H9 (cell line): ENCODE measurements around the gene KCNMA1. TPM values are rescaled to one million over a fixed set of nuclear protein-coding genes. Genes with fewer than 3 reads are reported as not detected.

Source experiments
- DNase-seq: peaks from one replicate; pipeline ENCODE4 v3.0.0-alpha.2; 2017
- H2AFZ ChIP-seq: one replicate; pipeline ENCODE4 v1.6.1; 2013; ENCODE audit warnings: mild to moderate bottlenecking, low read length, control low read depth, moderate library complexity
- H2AK5ac ChIP-seq: 2 replicates; pipeline ENCODE4 v1.6.1; 2013; ENCODE audit warnings: low read length, control low read depth, mixed read lengths; ENCODE audit not compliant: insufficient read length
- H2BK120ac ChIP-seq: one replicate; pipeline ENCODE4 v1.6.1; 2013; ENCODE audit warnings: low read depth, mild to moderate bottlenecking, low read length, control low read depth, inconsistent platforms; ENCODE audit not compliant: poor library complexity, severe bottlenecking
- H2BK12ac ChIP-seq: 2 replicates; pipeline ENCODE4 v1.6.1; 2013; ENCODE audit warnings: low read length, control low read depth, mixed read lengths, low read depth; ENCODE audit not compliant: insufficient read length
- H2BK15ac ChIP-seq: 2 replicates; pipeline ENCODE4 v1.6.1; 2013; ENCODE audit warnings: low read depth, low read length, control low read depth
- H2BK20ac ChIP-seq: one replicate; pipeline ENCODE4 v1.6.1; 2013; ENCODE audit warnings: low read depth, mild to moderate bottlenecking, low read length, control low read depth, inconsistent platforms; ENCODE audit not compliant: poor library complexity, severe bottlenecking
- H2BK5ac ChIP-seq: 2 replicates; pipeline ENCODE4 v1.6.1; 2013; ENCODE audit warnings: low read length, control low read depth, mixed read lengths; ENCODE audit not compliant: insufficient read length
- H3K14ac ChIP-seq: 2 replicates; pipeline ENCODE4 v1.6.1; 2013; ENCODE audit warnings: low read length, control low read depth; ENCODE audit not compliant: insufficient read depth
- H3K18ac ChIP-seq: 2 replicates; pipeline ENCODE4 v1.6.1; 2013; ENCODE audit warnings: low read depth, mild to moderate bottlenecking, mixed read lengths, low read length, control low read depth; ENCODE audit not compliant: insufficient read length
- H3K23ac ChIP-seq: 2 replicates; pipeline ENCODE4 v1.6.1; 2013; ENCODE audit warnings: low read length, control low read depth, mixed read lengths, low read depth; ENCODE audit not compliant: insufficient read length
- H3K23me2 ChIP-seq: 2 replicates; pipeline ENCODE4 v1.6.1; 2013; ENCODE audit warnings: low read depth, mild to moderate bottlenecking, mixed read lengths, low read length, control low read depth; ENCODE audit not compliant: insufficient read length, poor library complexity, severe bottlenecking
- H3K27ac ChIP-seq: 2 replicates; pipeline ENCODE4 v1.5.1; 2013; ENCODE audit warnings: low read length, control low read depth, mixed read lengths, low read depth; ENCODE audit not compliant: insufficient read length
- H3K27me3 ChIP-seq: 2 replicates; pipeline ENCODE4 v1.6.1; 2013; ENCODE audit warnings: low read length, control low read depth, inconsistent platforms; ENCODE audit not compliant: insufficient read depth
- H3K4ac ChIP-seq: 2 replicates; pipeline ENCODE4 v1.6.1; 2013; ENCODE audit warnings: low read depth, mild to moderate bottlenecking, control low read depth, inconsistent platforms, low read length, moderate library complexity
- H3K4me1 ChIP-seq: 2 replicates; pipeline ENCODE4 v1.6.1; 2013; ENCODE audit warnings: low read length, control low read depth, inconsistent platforms; ENCODE audit not compliant: insufficient read depth
- H3K4me2 ChIP-seq: 2 replicates; pipeline ENCODE4 v1.6.1; 2013; ENCODE audit warnings: low read length, control low read depth, mixed read lengths; ENCODE audit not compliant: insufficient read length, insufficient read depth
- H3K56ac ChIP-seq: 2 replicates; pipeline ENCODE4 v1.6.1; 2013; ENCODE audit warnings: low read depth, mild to moderate bottlenecking, mixed read lengths, low read length, control low read depth; ENCODE audit not compliant: insufficient read length
- H3K79me1 ChIP-seq: 2 replicates; pipeline ENCODE4 v1.6.1; 2013; ENCODE audit warnings: low read depth, mild to moderate bottlenecking, moderate library complexity, low read length, control low read depth, inconsistent platforms; ENCODE audit not compliant: insufficient read depth, poor library complexity, severe bottlenecking
- H3K79me2 ChIP-seq: 2 replicates; pipeline ENCODE4 v1.6.1; 2013; ENCODE audit warnings: low read length, control low read depth, inconsistent platforms; ENCODE audit not compliant: insufficient read depth
- H3K9ac ChIP-seq: 2 replicates; pipeline ENCODE4 v1.6.1; 2013; ENCODE audit warnings: low read length, control low read depth, mixed read lengths; ENCODE audit not compliant: insufficient read length; ENCODE audit errors: extremely low read depth
- H3K9me3 ChIP-seq: one replicate; pipeline ENCODE4 v1.6.1; 2013; ENCODE audit warnings: low read depth, low read length, inconsistent platforms; ENCODE audit not compliant: control insufficient read depth
- H3T11ph ChIP-seq: one replicate; pipeline ENCODE4 v1.6.1; 2013; ENCODE audit warnings: mild to moderate bottlenecking, low read length, control low read depth, inconsistent platforms
- H4K20me1 ChIP-seq: one replicate; pipeline ENCODE4 v1.6.1; 2013; ENCODE audit not compliant: control insufficient read depth, insufficient read length, insufficient read depth
- H4K5ac ChIP-seq: 2 replicates; pipeline ENCODE4 v1.6.1; 2013; ENCODE audit warnings: low read depth, mild to moderate bottlenecking, mixed read lengths, low read length, control low read depth; ENCODE audit not compliant: insufficient read length
- H4K8ac ChIP-seq: replicated peaks from 2 replicates; pipeline ENCODE4 v1.6.1; 2013; ENCODE audit warnings: low read length, control low read depth, mixed read lengths, low read depth; ENCODE audit not compliant: insufficient read length
- H4K91ac ChIP-seq: 2 replicates; pipeline ENCODE4 v1.6.1; 2013; ENCODE audit warnings: low read depth, mild to moderate bottlenecking, moderate library complexity, mixed read lengths, low read length, control low read depth; ENCODE audit not compliant: insufficient read length
- H3K27ac Mint-ChIP-seq, 3 experiments: 2 replicates in 2 of 3; 3 replicates in 1 of 3; pipeline ENCODE4 v1.8.0; 2020 to 2021; ENCODE audit warnings: mixed read lengths in 3 of 3, mild to moderate bottlenecking in 1 of 3, moderate library complexity in 1 of 3
- H3K27me3 Mint-ChIP-seq: 2 replicates; pipeline ENCODE4 v1.8.0; 2021; ENCODE audit warnings: low read depth, mild to moderate bottlenecking, moderate library complexity, mixed read lengths
- H3K36me3 Mint-ChIP-seq, 3 experiments: 2 replicates in 2 of 3; 3 replicates in 1 of 3; pipeline ENCODE4 v1.8.0; 2020 to 2021; ENCODE audit warnings: low read depth in 3 of 3, mixed read lengths in 3 of 3; ENCODE audit not compliant: insufficient read depth in 1 of 3
- H3K4me1 Mint-ChIP-seq, 2 experiments: 2 replicates each; pipeline ENCODE4 v1.8.0; 2020; ENCODE audit warnings: mixed read lengths in 2 of 2
- H3K4me3 Mint-ChIP-seq, 2 experiments: 2 replicates in 1 of 2; 3 replicates in 1 of 2; pipeline ENCODE4 v1.8.0; 2020 to 2021; ENCODE audit warnings: mild to moderate bottlenecking in 2 of 2, mixed read lengths in 2 of 2, moderate library complexity in 1 of 2
- H3K9me3 Mint-ChIP-seq, 2 experiments: 2 replicates in 1 of 2; 3 replicates in 1 of 2; pipeline ENCODE4 v1.8.0; 2020; ENCODE audit warnings: mild to moderate bottlenecking in 2 of 2, mixed read lengths in 2 of 2, moderate library complexity in 1 of 2
- CTCF ChIP-seq: fragments of 200-600 bp; sonication (generic); conservative IDR thresholded peaks from 3 replicates; pipeline ENCODE4 v1.8.0; 2021; ENCODE audit warnings: antibody characterized with exemption, mild to moderate bottlenecking
- WGBS: extraction: QIAGEN DNeasy Blood & Tissue Kit; methylation state at CpG from one replicate; pipeline ENCODE4 v1.1.7; 2013; ENCODE audit warnings: missing lambda C conversion rate, low lambda C conversion rate, mixed read lengths; ENCODE audit not compliant: insufficient read length; ENCODE audit errors: extremely low coverage; 5-methylcytosine and 5-hydroxymethylcytosine counted together
- total RNA-seq: library from RNA; stranded (reverse); gene quantifications from 2 replicates; pipeline ENCODE4 v1.2.1, GENCODE V29; 2021

Gene KCNMA1
- total RNA-seq, 1 experiment from 2014 or later: 2.0 TPM

- DNase-seq: no peak
- H4K20me1 ChIP-seq: no peaks in the 10 kb centered on the region
- Mint-ChIP-seq H3K27ac (no peak overlapping the region), H3K36me3 (no peaks in the 10 kb centered on the region), H3K9me3 (no peaks in the 10 kb centered on the region), H3K4me1 (peaks cover 46 to 52% of the 10 kb centered on the region in 2 experiments), H3K27me3 (peaks cover 13% of the 10 kb centered on the region), H3K4me3 (no peak overlapping the region)
- peaks cover 7% of the 10 kb centered on the region for H3K4me1 ChIP-seq
- H3K18ac ChIP-seq: no peak overlapping the region
- no peak overlapping the region for H2BK15ac ChIP-seq
- no peak overlapping the region for H3K27ac ChIP-seq
- no peak overlapping the region for H2BK5ac ChIP-seq
- H3K9ac ChIP-seq: no peak overlapping the region
- no peak overlapping the region for H3K14ac ChIP-seq
- no peak overlapping the region for H4K5ac ChIP-seq
- no peak overlapping the region for H3T11ph ChIP-seq
- H3K23me2 ChIP-seq: no peaks in the 10 kb centered on the region
- no peak for TF ChIP-seq CTCF
- no peak overlapping the region for H2BK12ac ChIP-seq
- H4K8ac ChIP-seq: no peak overlapping the region
- H3K79me1 ChIP-seq: no peaks in the 10 kb centered on the region
- H2AK5ac ChIP-seq: no peak overlapping the region
- no peak overlapping the region for H3K23ac ChIP-seq
- no peak overlapping the region for H2BK120ac ChIP-seq
- no peak overlapping the region for H3K56ac ChIP-seq
- H3K9me3 ChIP-seq: no peaks in the 10 kb centered on the region
- no peak overlapping the region for H2BK20ac ChIP-seq
- no peak overlapping the region for H3K4me2 ChIP-seq
- no peaks in the 10 kb centered on the region for H3K79me2 ChIP-seq
- no CpG with 5 or more reads among the region's 6 CpGs for WGBS
- H4K91ac ChIP-seq: no peak overlapping the region
- H3K27me3 ChIP-seq: no peaks in the 10 kb centered on the region
- H2AFZ ChIP-seq: no peak overlapping the region
- no peak overlapping the region for H3K4ac ChIP-seq
Measured at GRCh38 chr10:77290528-77291155, 347.0 kb downstream of the KCNMA1 start.
